Measurements from ENCODE around the gene SYT2. TPM values are rescaled to one million over a fixed set of nuclear protein-coding genes. Genes with fewer than 3 reads are reported as not detected.

SYT2 gene
- total and polyA plus RNA-seq, 3 donors from 2014 or later, result 2.0 to 7.2 (median 2.1) TPM

GRCh38 chr1:202683029-202683428, 27.2 kb downstream of the SYT2 start:
- Histone ChIP-seq H3K4me3 (no peak overlapping the region), H3K36me3 (ENCODE audit: low read depth, missing control alignments) (no peaks in the 10 kb centered on the region), H3K4me1 (no peaks in the 10 kb centered on the region), H3K27ac (no peak overlapping the region), H3K9me3 (no peaks in the 10 kb centered on the region), H3K27me3 (no peaks in the 10 kb centered on the region)
- 94 to 95% methylated on average over 4 of the region's 4 CpGs for WGBS, 2 donors
- no peak for DNase-seq
- intact Hi-C loops (cut with DNase I; ENCODE audit: low total_unique reads), result no loop called here
- TF ChIP-seq, protein P1, sequence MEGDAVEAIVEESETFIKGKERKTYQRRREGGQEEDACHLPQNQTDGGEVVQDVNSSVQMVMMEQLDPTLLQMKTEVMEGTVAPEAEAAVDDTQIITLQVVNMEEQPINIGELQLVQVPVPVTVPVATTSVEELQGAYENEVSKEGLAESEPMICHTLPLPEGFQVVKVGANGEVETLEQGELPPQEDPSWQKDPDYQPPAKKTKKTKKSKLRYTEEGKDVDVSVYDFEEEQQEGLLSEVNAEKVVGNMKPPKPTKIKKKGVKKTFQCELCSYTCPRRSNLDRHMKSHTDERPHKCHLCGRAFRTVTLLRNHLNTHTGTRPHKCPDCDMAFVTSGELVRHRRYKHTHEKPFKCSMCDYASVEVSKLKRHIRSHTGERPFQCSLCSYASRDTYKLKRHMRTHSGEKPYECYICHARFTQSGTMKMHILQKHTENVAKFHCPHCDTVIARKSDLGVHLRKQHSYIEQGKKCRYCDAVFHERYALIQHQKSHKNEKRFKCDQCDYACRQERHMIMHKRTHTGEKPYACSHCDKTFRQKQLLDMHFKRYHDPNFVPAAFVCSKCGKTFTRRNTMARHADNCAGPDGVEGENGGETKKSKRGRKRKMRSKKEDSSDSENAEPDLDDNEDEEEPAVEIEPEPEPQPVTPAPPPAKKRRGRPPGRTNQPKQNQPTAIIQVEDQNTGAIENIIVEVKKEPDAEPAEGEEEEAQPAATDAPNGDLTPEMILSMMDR (IDR thresholded peaks at IDR 0.05), result no peak
- TF ChIP-seq POLR2A (IDR thresholded peaks at IDR 0.05), result no peak

DNA sequence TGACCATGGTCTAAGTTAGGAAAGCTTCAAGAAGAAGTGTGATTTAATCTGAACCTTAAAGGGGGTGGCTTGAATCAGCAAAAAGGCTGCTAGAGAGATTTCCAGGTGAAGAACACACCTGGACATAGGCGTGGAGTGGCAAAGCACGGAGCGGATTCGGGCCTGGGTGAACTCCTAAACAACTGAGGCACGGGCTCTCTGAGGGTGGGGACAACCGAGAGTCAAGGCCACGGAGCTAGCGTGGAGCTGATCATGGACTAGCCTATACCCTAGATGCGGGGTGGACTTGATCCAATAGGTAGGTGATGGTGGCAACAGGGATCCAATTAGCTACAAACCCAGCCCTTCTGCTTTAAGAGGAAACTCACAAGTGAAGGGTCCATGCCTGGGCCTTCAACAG, 27.8 kb downstream of the SYT2 start:
- intact Hi-C loops (cut with DNase I; ENCODE audit: low total_unique reads), result no loop called here
- no peak for TF ChIP-seq POLR2A (IDR thresholded peaks at IDR 0.05)
- TF ChIP-seq, protein P1 (IDR thresholded peaks at IDR 0.05), result no peak
- H3K4me3 ChIP-seq, result no peak overlapping the region
- no peak for DNase-seq
- 95% methylated on average over 9 of the region's 9 CpGs for WGBS, 2 donors
- H3K9me3 ChIP-seq, result no peaks in the 10 kb centered on the region
- H3K36me3 ChIP-seq (ENCODE audit: low read depth, missing control alignments), result no peaks in the 10 kb centered on the region
- H3K27me3 ChIP-seq, result no peaks in the 10 kb centered on the region
- H3K27ac ChIP-seq, result no peak overlapping the region
- no peaks in the 10 kb centered on the region for H3K4me1 ChIP-seq

DNA sequence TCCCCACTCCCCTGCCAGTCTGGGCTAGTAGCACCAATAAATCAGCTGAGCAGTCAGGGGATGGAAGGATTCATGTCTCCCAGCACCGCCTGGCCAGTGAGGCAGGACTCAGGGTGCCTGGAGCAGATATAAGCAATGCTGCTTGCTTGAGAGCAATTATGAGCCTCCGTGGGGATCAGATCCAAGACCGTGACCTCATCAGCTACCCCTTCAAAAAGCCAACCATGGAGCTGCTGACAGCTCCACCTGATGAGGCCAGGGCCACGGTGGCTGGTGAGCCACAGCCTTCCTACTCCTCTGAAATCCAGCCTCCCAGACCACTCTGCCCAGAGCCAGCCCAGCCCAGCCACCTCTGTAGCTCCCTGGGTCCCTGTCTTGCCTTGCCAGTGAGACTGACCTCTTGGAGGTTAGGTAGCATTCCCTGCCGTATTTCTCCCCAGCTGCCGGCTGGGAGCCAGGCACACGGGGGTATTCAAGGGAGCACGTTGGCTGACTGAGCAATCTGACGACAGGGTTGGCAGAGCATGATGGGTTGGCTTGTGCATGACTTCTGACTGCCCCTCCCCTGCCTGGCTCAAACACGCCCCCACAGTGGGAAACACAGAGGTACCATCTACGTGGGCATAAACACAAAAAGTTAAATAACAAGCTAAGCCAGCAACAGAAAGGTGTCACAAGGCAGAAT, 28.4 kb downstream of the SYT2 start:
- Histone ChIP-seq H3K27me3 (no peaks in the 10 kb centered on the region), H3K27ac (no peak overlapping the region), H3K36me3 (ENCODE audit: low read depth, missing control alignments) (no peaks in the 10 kb centered on the region), H3K4me1 (no peaks in the 10 kb centered on the region), H3K4me3 (no peak overlapping the region), H3K9me3 (no peaks in the 10 kb centered on the region)
- TF ChIP-seq, protein P1 (IDR thresholded peaks at IDR 0.05), result no peak
- no peak for TF ChIP-seq POLR2A (IDR thresholded peaks at IDR 0.05)
- intact Hi-C loops (cut with DNase I; ENCODE audit: low total_unique reads), result no loop called here
- WGBS, 2 donors, result 86 to 89% methylated on average over 6 to 11 of the region's 11 CpGs
- no peak for DNase-seq

DNA sequence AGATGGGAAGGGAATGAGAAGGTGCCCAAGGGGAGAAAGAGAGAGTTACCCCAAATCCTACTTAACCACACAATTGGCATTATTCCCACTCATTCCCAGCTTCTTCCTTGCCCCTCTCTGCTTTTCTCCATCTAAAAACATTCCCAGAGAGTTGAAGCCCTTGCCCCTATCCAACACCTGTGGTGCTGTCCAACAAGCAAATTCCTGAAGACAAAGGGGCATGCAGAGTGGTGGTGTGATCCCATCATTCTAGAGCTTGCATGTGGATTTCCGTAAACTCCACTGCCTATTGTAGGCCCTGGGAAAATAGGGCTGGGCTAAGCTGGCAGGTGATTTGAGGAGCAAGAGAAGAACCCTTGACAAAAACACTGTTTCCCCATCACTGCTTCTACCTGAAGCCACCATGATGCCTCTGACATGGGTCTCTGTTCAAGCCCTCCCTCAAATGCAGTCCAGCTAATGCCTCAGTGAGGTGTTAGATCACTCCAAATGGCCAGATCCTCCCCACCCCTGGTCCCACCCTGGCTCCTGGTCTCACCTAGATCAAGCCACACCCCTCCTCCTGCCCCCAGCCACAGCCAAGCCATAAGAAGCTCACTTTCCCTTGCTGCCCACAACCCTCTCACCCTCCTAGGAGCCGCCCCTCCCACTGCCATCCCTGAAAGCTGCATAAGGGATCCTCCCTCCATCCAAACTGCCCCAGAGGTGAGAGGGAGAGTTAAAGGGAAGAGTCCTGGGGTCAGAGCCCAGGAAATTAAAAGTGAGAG, 29.5 kb downstream of the SYT2 start:
- H3K27me3 ChIP-seq, result no peaks in the 10 kb centered on the region
- intact Hi-C loops (cut with DNase I; ENCODE audit: low total_unique reads), result no loop called here
- WGBS, 2 donors, result 88% methylated on average over 2 of the region's 2 CpGs

More for the DNA sequence above, 29.5 kb downstream of the SYT2 start:
- no peak for DNase-seq
- no peak overlapping the region for H3K27ac ChIP-seq
- no peaks in the 10 kb centered on the region for H3K4me1 ChIP-seq
- TF ChIP-seq, protein P1 (IDR thresholded peaks at IDR 0.05), result no peak
- TF ChIP-seq POLR2A (IDR thresholded peaks at IDR 0.05), result no peak
- no peaks in the 10 kb centered on the region for H3K36me3 ChIP-seq (ENCODE audit: low read depth, missing control alignments)
- H3K9me3 ChIP-seq, result no peaks in the 10 kb centered on the region
- H3K4me3 ChIP-seq, result no peak overlapping the region
